SKM-1 treated with dmso at 0.1 percent for 144 hours (cell line): ENCODE data around the gene RFK.
"Not testable (repeated sequence)": the region's sequence is repeated elsewhere in the genome, so short reads cannot be mapped to it uniquely, and the experiment has no call there.

Experiments used
- DNase-seq: peaks from one replicate; lab custom pipeline; 2025; ENCODE audit not compliant: unreplicated experiment; lab: John Stamatoyannopoulos, UW

Gene RFK

GRCh38 chr9:76372336-76372735 is 21.9 kb downstream of the RFK start:
- DNase-seq = no peak

GRCh38 chr9:76371901-76372300 is 22.3 kb downstream of the RFK start:
- DNase-seq = no peak

- DNase-seq = no peak
Observed at GRCh38 chr9:76370396-76371023, 23.7 kb downstream of the RFK start.

GRCh38 chr9:76369583-76369982 is 24.6 kb downstream of the RFK start:
- no peak for DNase-seq

- DNase-seq = no peak
Observed at GRCh38 chr9:76366275-76366674, 28.0 kb downstream of the RFK start.

- no peak for DNase-seq
Observed at GRCh38 chr9:76365028-76365427, 29.2 kb downstream of the RFK start.

GRCh38 chr9:76363032-76363395 is 31.2 kb downstream of the RFK start:
- no peak for DNase-seq

- DNase-seq = not testable (repeated sequence)
Observed at GRCh38 chr9:76362332-76363031, 31.7 kb downstream of the RFK start.

- DNase-seq = no peak
Observed at GRCh38 chr9:76359766-76360165, 34.5 kb downstream of the RFK start.

GRCh38 chr9:76359365-76359764 is 34.9 kb downstream of the RFK start:
- DNase-seq = no peak

GRCh38 chr9:76358628-76359280 is 35.5 kb downstream of the RFK start:
- no peak for DNase-seq

GRCh38 chr9:76357555-76357954 is 36.7 kb downstream of the RFK start:
- DNase-seq = no peak

GRCh38 chr9:76355886-76356285 is 38.3 kb downstream of the RFK start:
- no peak for DNase-seq

GRCh38 chr9:76354221-76354620 is 40.0 kb downstream of the RFK start:
- no peak for DNase-seq

- no peak for DNase-seq
Observed at GRCh38 chr9:76353280-76353679, 40.9 kb downstream of the RFK start.

GRCh38 chr9:76352026-76352620 is 42.1 kb downstream of the RFK start:
- no peak for DNase-seq

- DNase-seq = no peak
Observed at GRCh38 chr9:76351006-76351405, 43.2 kb downstream of the RFK start.

- no peak for DNase-seq
Observed at GRCh38 chr9:76349865-76350264, 44.4 kb downstream of the RFK start.

- no peak for DNase-seq
Observed at GRCh38 chr9:76342858-76343257, 51.4 kb downstream of the RFK start.

GRCh38 chr9:76342201-76342600 is 52.0 kb downstream of the RFK start:
- no peak for DNase-seq

GRCh38 chr9:76341616-76342015 is 52.6 kb downstream of the RFK start:
- no peak for DNase-seq

GRCh38 chr9:76338418-76338817 is 55.8 kb downstream of the RFK start:
- no peak for DNase-seq
